Measurements from ENCODE around the gene NKX1-1. TPM values are rescaled to one million over a fixed set of nuclear protein-coding genes. Genes with fewer than 3 reads are reported as not detected.

Gene NKX1-1
- total RNA-seq, 4 donors from 2014 or later, result not detected

- 80 to 97% methylated on average over 3 of the region's 18 CpGs for WGBS, 2 donors
- Histone ChIP-seq H3K27ac (no peak overlapping the region), H3K9me3 (no peaks in the 10 kb centered on the region), H3K36me3 (peaks cover 0 to 90% (median 4%) of the 10 kb centered on the region in 3 donors), H3K4me3 (no peak overlapping the region), H3K4me1 (peaks cover 0 to 13% (median 4%) of the 10 kb centered on the region in 3 donors), H3K27me3 (no peaks in the 10 kb centered on the region)
- no peak for DNase-seq
- intact Hi-C loops (cut with DNase I), result no loop called here
- TF ChIP-seq POLR2A (IDR thresholded peaks at IDR 0.05), result no peak
- TF ChIP-seq CTCF (IDR thresholded peaks at IDR 0.05), result no peak
Observed at GRCh38 chr4:1364217-1364616, 42.0 kb downstream of the NKX1-1 start.

- Histone ChIP-seq H3K36me3 (peaks cover 0 to 91% (median 4%) of the 10 kb centered on the region in 3 donors), H3K27ac (no peak overlapping the region), H3K27me3 (no peaks in the 10 kb centered on the region), H3K9me3 (no peaks in the 10 kb centered on the region), H3K4me1 (peaks cover 0 to 13% (median 4%) of the 10 kb centered on the region in 3 donors), H3K4me3 (no peak overlapping the region)
- no peak for DNase-seq
- intact Hi-C loops (cut with DNase I), result no loop called here
- WGBS, 2 donors, result 87 to 92% methylated on average over 11 of the region's 11 CpGs
- TF ChIP-seq CTCF (IDR thresholded peaks at IDR 0.05) (no peak), POLR2A (IDR thresholded peaks at IDR 0.05) (no peak)
Observed at GRCh38 chr4:1363513-1363912, 42.7 kb downstream of the NKX1-1 start.

GRCh38 chr4:1362521-1362920 is 43.7 kb downstream of the NKX1-1 start:
- Histone ChIP-seq H3K27ac (no peak overlapping the region), H3K36me3 (peaks cover 4 to 91% (median 6%) of the 10 kb centered on the region in 3 donors), H3K9me3 (no peaks in the 10 kb centered on the region), H3K4me1 (peaks cover 0 to 13% (median 4%) of the 10 kb centered on the region in 3 donors), H3K27me3 (no peaks in the 10 kb centered on the region), H3K4me3 (no peak overlapping the region)
- DNase-seq, result no peak
- TF ChIP-seq CTCF (IDR thresholded peaks at IDR 0.05) (no peak), POLR2A (IDR thresholded peaks at IDR 0.05) (no peak)
- intact Hi-C loops (cut with DNase I), result no loop called here
- WGBS, 2 donors, result 92% methylated on average over 16 of the region's 17 CpGs; no CpG with 5 or more reads in 1 of the 2 donors

- 83 to 94% methylated on average over 6 of the region's 10 CpGs for WGBS, 2 donors
- no peak for TF ChIP-seq CTCF (IDR thresholded peaks at IDR 0.05)
- TF ChIP-seq POLR2A (IDR thresholded peaks at IDR 0.05), result no peak
- DNase-seq, result no peak
- H3K9me3 ChIP-seq, result no peaks in the 10 kb centered on the region
- H3K4me3 ChIP-seq, result no peak overlapping the region
- H3K27ac ChIP-seq, result no peak overlapping the region
- H3K27me3 ChIP-seq, result no peaks in the 10 kb centered on the region
- intact Hi-C loops (cut with DNase I), result no loop called here
- H3K36me3 ChIP-seq, result peaks cover 4 to 91% (median 6%) of the 10 kb centered on the region in 3 donors
- peaks cover 0 to 13% (median 4%) of the 10 kb centered on the region in 3 donors for H3K4me1 ChIP-seq
Observed at GRCh38 chr4:1362046-1362445, 44.2 kb downstream of the NKX1-1 start.

GRCh38 chr4:1361431-1361830 is 44.8 kb downstream of the NKX1-1 start:
- WGBS, 2 donors, result 79 to 83% methylated on average over 10 to 18 of the region's 18 CpGs
- H3K27me3 ChIP-seq, result no peaks in the 10 kb centered on the region
- DNase-seq, result no peak
- H3K4me3 ChIP-seq, result no peak overlapping the region
- peaks cover 0 to 14% (median 4%) of the 10 kb centered on the region in 3 donors for H3K4me1 ChIP-seq
- no peak overlapping the region for H3K27ac ChIP-seq
- H3K9me3 ChIP-seq, result no peaks in the 10 kb centered on the region
- intact Hi-C loops (cut with DNase I), result no loop called here
- TF ChIP-seq POLR2A (IDR thresholded peaks at IDR 0.05) (no peak), CTCF (IDR thresholded peaks at IDR 0.05) (no peak)
- peaks cover 0 to 91% (median 9%) of the 10 kb centered on the region in 3 donors for H3K36me3 ChIP-seq

Data from esophagus squamous epithelium (tissue), 5 donors.